ENCODE measurements around the gene PTCD2. TPM values are rescaled to one million over a fixed set of nuclear protein-coding genes. Genes with fewer than 3 reads are reported as not detected.

The PTCD2 gene
- total RNA-seq, 1 experiment from 2014 or later: 11.6 TPM

- POLR2A ChIA-PET: no interaction called here
- H3K9me3 Mint-ChIP-seq (ENCODE audit: unreplicated experiment): no peaks in the 10 kb centered on the region
- CTCF ChIA-PET: no interaction called here
- no peak for TF ChIP-seq CTCF (IDR thresholded peaks at IDR 0.05; ENCODE audit: insufficient read depth in 1 of 2, low read depth in 1 of 2, low read length in 1 of 2, severe bottlenecking in 1 of 2, unreplicated experiment in 1 of 2)
- BruUV-seq (replicated peaks): no TSS peak
- Histone ChIP-seq H3K4me3 (ENCODE audit: low read depth, low read length) (no peak overlapping the region), H3K36me3 (ENCODE audit: control insufficient read depth, insufficient read depth, low read length) (no peaks in the 10 kb centered on the region; the same call in 1 of the 2 replicates), H3K27me3 (replicated peaks; ENCODE audit: control insufficient read depth, insufficient read depth, low read length) (no peaks in the 10 kb centered on the region), H3K4me1 (no peaks in the 10 kb centered on the region), H3K9me3 (no peaks in the 10 kb centered on the region)
- no peaks in the 10 kb centered on the region for H3K27me3 Mint-ChIP-seq (ENCODE audit: insufficient read depth, unreplicated experiment)
- H3K4me1 Mint-ChIP-seq (ENCODE audit: low read depth, unreplicated experiment): no peaks in the 10 kb centered on the region
- H3K36me3 Mint-ChIP-seq (ENCODE audit: insufficient read depth, unreplicated experiment): peaks cover 45% of the 10 kb centered on the region
- no peak overlapping the region for H3K4me3 Mint-ChIP-seq (ENCODE audit: unreplicated experiment)
- intact Hi-C loops (cut with micrococcal nuclease; ENCODE audit: unreplicated experiment): no loop called here
- DNase-seq: no peak
- no peak overlapping the region for H3K27ac Mint-ChIP-seq (ENCODE audit: unreplicated experiment)
Observed at GRCh38 chr5:72330712-72331111, 10.5 kb downstream of the PTCD2 start.

- Mint-ChIP-seq H3K4me3 (ENCODE audit: unreplicated experiment) (no peak overlapping the region), H3K36me3 (ENCODE audit: insufficient read depth, unreplicated experiment) (peaks cover 42% of the 10 kb centered on the region), H3K4me1 (ENCODE audit: low read depth, unreplicated experiment) (peaks cover 8% of the 10 kb centered on the region), H3K27me3 (ENCODE audit: insufficient read depth, unreplicated experiment) (no peaks in the 10 kb centered on the region), H3K9me3 (ENCODE audit: unreplicated experiment) (no peaks in the 10 kb centered on the region), H3K27ac (ENCODE audit: unreplicated experiment) (no peak overlapping the region)
- no peak for DNase-seq
- Histone ChIP-seq H3K4me3 (ENCODE audit: low read depth, low read length) (no peak overlapping the region), H3K27me3 (replicated peaks; ENCODE audit: control insufficient read depth, insufficient read depth, low read length) (no peaks in the 10 kb centered on the region), H3K4me1 (no peaks in the 10 kb centered on the region), H3K36me3 (ENCODE audit: control insufficient read depth, insufficient read depth, low read length) (no peaks in the 10 kb centered on the region; the same call in 1 of the 2 replicates), H3K9me3 (no peaks in the 10 kb centered on the region)
- no TSS peak for BruUV-seq (replicated peaks)
- CTCF ChIA-PET: no interaction called here
- intact Hi-C loops (cut with micrococcal nuclease; ENCODE audit: unreplicated experiment): no loop called here
- no peak for TF ChIP-seq CTCF (IDR thresholded peaks at IDR 0.05; ENCODE audit: insufficient read depth in 1 of 2, low read depth in 1 of 2, low read length in 1 of 2, severe bottlenecking in 1 of 2, unreplicated experiment in 1 of 2)
- POLR2A ChIA-PET: no interaction called here
Observed at GRCh38 chr5:72337159-72337558, 17.0 kb downstream of the PTCD2 start.

GRCh38 chr5:72338689-72339209 is 18.6 kb downstream of the PTCD2 start:
- Histone ChIP-seq H3K27me3 (replicated peaks; ENCODE audit: control insufficient read depth, insufficient read depth, low read length) (no peaks in the 10 kb centered on the region; the same call in 1 of the 2 replicates), H3K9me3 (no peaks in the 10 kb centered on the region), H3K4me1 (no peaks in the 10 kb centered on the region), H3K36me3 (ENCODE audit: control insufficient read depth, insufficient read depth, low read length) (peaks cover 2% of the 10 kb centered on the region), H3K4me3 (ENCODE audit: low read depth, low read length) (no peak overlapping the region)
- TF ChIP-seq CTCF (IDR thresholded peaks at IDR 0.05; ENCODE audit: insufficient read depth in 1 of 2, low read depth in 1 of 2, low read length in 1 of 2, severe bottlenecking in 1 of 2, unreplicated experiment in 1 of 2): no peak
- ChIA-PET POLR2A (no interaction called here), CTCF (no interaction called here)
- intact Hi-C loops (cut with micrococcal nuclease; ENCODE audit: unreplicated experiment): no loop called here
- H3K9me3 Mint-ChIP-seq (ENCODE audit: unreplicated experiment): no peaks in the 10 kb centered on the region
- no TSS peak for BruUV-seq (replicated peaks)
- no peak overlapping the region for H3K27ac Mint-ChIP-seq (ENCODE audit: unreplicated experiment)
- DNase-seq: no peak
- H3K4me3 Mint-ChIP-seq (ENCODE audit: unreplicated experiment): no peak overlapping the region
- peaks cover 40% of the 10 kb centered on the region for H3K36me3 Mint-ChIP-seq (ENCODE audit: insufficient read depth, unreplicated experiment)
- H3K4me1 Mint-ChIP-seq (ENCODE audit: low read depth, unreplicated experiment): peaks cover 8% of the 10 kb centered on the region
- no peaks in the 10 kb centered on the region for H3K27me3 Mint-ChIP-seq (ENCODE audit: insufficient read depth, unreplicated experiment)
